Measurements from ENCODE around the gene FGD4.

The FGD4 gene

DNA sequence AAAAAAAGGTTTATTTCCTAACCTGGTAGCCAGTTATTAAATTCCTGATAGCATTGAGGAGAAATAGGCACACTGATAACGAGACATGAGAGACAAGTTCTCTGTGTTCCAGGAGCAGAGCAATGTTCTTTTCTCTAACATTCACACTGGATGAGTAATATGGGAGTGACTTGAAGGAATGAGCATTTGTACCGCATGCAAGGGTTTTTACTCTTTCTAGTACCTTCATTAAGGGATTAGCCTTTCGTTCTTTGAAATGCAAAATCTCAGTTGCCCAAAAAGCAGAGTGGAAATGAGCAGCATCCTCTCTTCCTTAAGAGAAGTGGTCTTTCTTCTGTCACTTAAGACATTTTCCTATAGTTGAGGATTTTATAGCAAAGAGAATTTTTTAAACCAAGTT, 54.7 kb downstream of the FGD4 start:
- in situ Hi-C loops (cut with MboI; ENCODE audit: low sequenced_read_pairs) = loop anchor here (25.0 kb wide), 1 partner anchor 208 kb away; no protein-coding TSS in a partner anchor

DNA sequence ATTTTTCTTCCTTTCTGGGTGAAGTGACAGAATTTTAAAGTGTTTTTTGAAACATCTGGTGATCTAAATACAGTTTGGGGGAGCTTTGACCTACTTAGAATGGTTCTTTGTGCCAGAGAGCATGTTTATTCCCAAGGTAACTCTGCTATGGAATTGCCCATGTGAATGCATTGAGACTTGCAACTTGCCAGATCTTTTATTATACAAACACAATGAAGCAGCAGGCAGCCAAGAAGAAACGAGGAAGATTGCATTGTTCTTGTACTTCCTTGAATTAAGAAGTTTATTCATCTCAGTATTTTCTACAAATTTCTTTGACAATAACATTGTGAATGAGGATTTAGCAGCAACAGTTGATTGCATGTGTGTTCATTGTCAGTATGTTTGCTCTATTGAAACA, 55.5 kb downstream of the FGD4 start:
- in situ Hi-C loops (cut with MboI; ENCODE audit: low sequenced_read_pairs) = loop anchor here (25.0 kb wide), 1 partner anchor 207 kb away; no protein-coding TSS in a partner anchor

DNA sequence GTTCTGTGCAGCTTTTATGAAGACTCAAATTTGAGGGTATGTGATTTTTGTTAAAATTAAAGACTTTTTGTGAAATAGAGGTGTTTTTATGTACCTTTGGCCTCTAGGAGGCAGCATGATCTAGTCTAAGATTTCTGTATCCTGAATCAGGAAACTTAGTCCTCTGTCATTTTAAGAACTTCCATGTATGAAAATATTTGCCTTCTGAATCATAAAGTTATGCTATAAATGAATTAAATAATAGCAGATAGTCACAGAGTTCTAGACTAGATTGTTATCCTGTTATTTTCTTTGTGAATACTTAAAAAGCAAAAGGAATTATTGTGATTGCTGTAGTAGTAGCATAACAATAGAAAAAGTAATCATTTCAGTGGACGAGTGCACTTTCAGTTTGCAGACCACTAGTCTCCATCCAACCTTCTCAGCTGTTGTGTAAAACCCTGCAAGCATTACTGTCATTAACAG, 56.3 kb downstream of the FGD4 start:
- in situ Hi-C loops (cut with MboI; ENCODE audit: low sequenced_read_pairs) = loop anchor here (25.0 kb wide), 1 partner anchor 207 kb away; no protein-coding TSS in a partner anchor

DNA sequence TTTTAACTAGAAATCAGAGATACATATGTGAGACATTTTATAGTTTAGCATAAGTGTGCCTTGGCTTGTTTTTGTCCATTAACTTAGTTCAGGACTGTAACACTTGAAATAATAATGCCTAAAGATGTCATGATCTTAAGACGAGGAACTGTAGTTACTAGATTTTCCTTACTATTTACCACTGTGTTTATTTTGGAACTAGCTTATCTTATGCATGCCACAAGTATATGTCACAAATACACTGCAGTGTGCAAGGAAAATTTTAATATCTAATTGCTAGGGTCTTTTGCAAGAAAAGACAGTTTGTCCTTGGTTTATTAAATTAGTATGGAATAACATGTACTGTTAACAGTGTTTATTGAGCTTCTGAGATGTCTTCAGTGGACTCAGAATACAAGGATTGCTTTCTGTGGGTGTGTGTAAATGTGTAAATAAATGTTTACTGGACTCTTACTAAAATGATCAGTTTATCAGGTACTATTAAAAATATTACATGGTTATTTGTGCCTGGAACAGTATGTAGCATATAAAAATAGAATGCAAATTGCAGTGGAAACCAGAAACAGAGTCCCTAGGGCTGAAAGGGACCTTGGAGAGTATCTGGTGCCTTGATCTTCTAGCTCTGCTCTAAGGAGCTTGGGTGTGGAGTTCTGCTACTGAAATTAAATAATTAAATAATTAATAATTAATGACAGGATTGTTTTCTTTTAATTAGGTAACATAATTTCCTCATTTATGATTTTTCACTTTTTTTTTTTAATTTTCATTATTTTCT, 58.1 kb downstream of the FGD4 start:
- in situ Hi-C loops (cut with MboI; ENCODE audit: low sequenced_read_pairs) = loop anchor here (25.0 kb wide), 1 partner anchor 205 kb away; no protein-coding TSS in a partner anchor

DNA sequence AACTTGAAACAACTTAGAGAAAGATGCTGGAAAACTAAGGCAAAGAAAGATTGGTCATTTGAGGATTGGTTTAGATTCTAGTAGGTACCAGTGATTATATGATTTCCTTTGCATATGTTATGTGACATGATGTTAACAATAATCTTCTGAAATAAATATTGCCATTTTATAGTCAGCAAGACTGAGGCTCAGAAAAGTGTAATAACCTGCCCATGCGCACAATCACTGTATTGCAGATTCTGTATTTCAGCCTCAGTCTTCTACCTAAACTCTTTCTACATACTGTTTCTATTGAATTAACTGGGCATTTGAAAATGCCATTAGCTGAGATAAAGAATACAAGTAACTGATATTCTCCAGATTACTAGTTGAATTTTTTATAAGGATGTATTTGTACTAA, 61.3 kb downstream of the FGD4 start:
- in situ Hi-C loops (cut with MboI; ENCODE audit: low sequenced_read_pairs) = loop anchor here (25.0 kb wide), 1 partner anchor 202 kb away; no protein-coding TSS in a partner anchor

DNA sequence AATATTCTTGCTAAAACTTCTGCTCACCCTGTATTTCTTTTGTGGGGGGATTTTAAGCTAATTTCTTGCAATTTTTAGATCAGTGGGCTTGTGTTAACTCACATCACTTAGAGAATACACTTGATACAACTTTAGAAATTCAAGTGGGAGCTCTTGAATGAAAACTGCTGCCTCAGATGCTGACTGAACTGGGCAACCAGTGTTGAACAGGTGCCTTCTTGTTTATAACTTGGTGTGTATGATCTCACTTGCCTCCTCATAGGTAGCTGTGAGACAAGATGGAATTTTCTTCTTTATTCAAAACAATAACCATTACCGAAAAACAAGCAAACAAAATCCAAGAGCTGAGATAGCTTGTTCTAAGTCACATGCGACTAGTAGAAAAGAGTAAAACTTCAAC, 63.5 kb downstream of the FGD4 start:
- in situ Hi-C loops (cut with MboI; ENCODE audit: low sequenced_read_pairs) = loop anchor here (25.0 kb wide), 1 partner anchor 199 kb away; no protein-coding TSS in a partner anchor

DNA sequence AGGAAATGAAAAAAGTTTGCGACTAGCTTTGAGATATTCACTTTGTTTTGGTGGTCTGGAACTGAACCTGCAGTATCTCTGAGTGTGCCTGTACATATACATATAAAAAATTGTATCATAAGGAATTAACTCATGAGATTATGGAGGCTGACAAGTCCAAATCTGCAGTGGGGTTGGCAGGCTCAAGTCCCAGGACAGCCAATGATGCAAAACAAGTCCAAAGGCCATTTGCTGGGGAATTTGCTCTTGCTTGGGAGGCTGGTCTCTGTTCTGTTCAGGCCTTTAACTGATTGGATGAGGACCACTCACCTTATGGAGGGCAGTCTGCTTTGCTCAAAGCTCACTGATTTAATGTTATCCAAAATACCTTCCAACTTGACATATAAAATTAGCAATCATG, 66.8 kb downstream of the FGD4 start:
- in situ Hi-C loops (cut with MboI; ENCODE audit: low sequenced_read_pairs) = loop anchor here (25.0 kb wide), 1 partner anchor 196 kb away; no protein-coding TSS in a partner anchor

DNA sequence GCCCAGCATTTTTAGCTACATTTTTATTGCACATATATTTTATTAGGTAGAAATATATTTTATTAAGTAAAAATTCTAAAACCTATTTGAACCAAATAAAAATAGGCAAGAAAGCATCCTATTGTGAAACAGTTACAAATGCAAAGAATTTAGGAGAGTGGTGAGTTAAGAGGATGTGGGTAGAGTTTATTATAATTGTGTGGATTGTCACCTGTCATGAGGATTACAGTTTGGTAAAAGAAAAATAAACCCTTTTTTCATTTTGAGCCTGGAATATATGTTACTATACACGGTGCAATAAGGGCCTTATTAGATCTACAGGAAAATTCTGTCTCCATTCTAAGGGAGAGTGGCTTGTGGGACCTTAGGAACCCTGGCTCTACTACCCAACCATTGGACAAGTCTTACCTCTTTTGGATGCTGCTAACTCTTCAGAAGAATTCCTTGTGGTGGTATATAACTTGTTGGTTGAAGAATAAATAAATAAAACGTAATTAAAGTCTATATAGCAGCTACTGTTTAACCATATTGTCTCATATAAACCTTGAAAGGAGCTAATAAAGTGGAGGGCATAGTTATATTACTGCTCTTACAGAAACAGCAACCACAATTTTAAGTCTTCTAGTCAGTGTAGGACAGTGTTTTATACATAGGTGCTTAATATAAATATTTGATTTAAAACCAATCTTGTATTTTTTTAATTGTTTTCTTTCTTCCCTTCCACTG, 67.8 kb downstream of the FGD4 start:
- in situ Hi-C loops (cut with MboI; ENCODE audit: low sequenced_read_pairs) = loop anchor here (25.0 kb wide), 1 partner anchor 195 kb away; no protein-coding TSS in a partner anchor

DNA sequence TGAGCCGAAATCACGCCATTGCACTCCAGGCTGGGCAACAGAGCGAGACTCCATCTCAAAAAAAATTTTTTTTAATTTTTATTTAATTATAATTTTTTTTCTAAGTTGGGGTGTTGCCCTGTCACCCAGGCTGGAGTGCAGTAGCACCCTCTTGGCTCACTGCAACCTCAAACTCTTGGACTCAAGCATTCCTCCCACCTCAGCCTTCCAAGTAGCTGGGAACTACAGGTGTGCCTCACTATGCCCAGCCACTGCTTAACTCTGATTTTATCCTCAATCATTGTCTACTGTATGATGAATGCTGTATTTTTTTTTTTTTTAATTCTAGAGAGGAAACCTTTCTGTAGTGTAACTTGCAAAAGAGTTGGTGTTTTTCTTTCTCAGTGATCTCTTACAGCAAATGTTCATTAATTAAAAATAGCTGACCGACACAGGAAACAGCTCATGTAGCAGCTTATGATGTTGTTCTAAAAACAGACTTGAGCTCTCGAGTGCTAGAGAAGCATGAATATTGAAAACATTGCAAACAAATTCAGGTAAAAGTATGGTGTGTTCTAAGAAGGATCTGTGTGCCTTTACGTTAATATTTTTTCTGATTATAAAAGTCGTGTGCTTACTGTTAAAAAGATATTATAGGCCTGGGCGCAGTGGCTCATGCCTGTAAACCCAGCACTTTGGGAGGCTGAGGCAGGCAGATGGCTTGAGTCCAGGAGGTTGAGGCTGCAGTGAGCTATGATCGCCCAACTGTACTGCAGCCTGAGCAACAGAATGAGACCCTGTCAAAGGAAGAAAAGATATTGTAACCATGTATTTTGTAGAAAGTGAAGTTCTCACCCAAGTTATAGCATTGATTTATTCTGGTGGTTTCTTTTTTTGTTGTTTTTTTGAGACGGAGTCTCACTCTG, 68.9 kb downstream of the FGD4 start:
- in situ Hi-C loops (cut with MboI; ENCODE audit: low sequenced_read_pairs) = loop anchor here (25.0 kb wide), 1 partner anchor 194 kb away; no protein-coding TSS in a partner anchor

DNA sequence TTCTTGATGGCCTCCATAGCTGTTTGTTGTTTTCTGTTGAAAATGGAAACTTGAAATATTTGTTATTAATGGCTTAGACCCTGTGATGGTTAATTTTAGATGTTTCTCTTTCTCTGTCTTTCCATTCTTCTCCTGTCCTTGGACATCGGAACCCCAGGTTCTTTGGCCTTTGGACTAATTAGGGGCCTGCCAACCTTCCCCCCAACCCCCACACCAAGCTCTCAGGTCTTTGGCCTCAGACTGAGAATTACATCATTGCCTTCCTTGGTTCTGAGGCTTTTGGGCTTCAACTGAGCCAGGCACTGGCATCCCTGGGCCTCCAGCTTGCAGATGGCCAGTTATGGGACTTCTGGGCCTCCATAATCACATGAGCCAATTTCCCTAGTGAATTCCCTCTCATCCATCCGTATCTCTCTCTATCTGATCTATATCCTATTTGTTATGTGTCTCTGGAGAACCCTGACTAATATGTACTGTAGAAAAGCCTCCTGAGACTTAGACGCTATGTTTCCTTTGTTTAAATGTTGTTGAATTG, 71.6 kb downstream of the FGD4 start:
- in situ Hi-C loops (cut with MboI; ENCODE audit: low sequenced_read_pairs) = loop anchor here (25.0 kb wide), 1 partner anchor 191 kb away; no protein-coding TSS in a partner anchor

DNA sequence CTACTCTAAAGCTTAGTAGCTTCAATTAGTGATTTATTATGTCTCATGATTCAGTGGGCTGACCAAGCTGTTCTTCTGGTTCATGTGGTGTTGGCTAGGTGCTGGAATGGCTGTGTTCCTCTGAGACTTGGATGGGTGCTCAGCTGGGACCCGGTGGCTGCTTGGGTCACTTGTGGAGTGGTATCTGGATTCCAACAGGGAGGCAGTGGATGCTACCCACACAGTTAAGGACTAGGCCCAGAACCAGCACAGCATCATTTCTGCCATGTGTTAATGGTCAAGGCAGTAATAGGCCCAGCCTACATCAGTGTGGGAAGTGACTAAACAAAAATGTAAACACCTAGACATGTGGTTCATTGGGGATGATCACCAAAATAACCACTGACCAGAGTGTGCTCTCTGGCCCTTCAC, 72.2 kb downstream of the FGD4 start:
- in situ Hi-C loops (cut with MboI; ENCODE audit: low sequenced_read_pairs) = loop anchor here (25.0 kb wide), 1 partner anchor 191 kb away; no protein-coding TSS in a partner anchor

DNA sequence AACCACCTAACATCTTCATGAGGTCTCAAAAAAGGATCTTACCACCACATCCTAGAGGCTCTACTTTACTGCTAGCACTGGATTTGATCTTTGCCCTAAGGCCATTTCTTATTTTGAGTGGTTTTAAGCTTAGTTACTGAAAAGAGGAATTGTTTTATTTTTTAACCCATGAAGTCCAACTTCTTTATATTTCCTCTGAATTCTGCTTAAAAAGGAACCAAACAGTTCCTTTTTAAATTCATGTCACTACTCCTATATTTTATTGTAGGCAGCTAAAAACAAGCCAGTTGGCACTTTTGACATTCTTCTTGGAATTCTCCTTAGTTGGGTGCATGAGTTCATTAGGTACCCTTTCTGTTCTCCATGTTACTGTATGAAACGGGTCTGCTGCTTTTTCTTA, 76.4 kb downstream of the FGD4 start:
- in situ Hi-C loops (cut with MboI; ENCODE audit: low sequenced_read_pairs) = no loop called here

DNA sequence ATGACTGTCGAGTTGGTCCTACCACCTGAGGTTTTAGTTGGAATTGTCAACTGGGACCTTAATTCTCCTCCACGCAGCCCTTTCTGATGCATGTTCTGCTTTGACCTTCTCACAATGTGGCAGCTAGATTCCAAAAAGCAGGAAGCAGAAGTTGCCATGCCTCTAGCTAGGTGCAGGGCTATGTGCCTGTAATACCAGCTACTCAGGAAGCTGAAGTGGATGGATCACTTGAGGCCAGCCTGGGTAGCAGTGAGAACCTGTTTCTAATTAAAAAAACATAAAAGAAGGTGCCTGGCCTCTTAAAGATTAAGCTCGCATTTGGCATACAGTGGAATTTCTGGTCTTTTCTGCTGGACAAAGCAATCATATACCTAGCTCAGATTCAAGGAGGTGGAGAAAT, 77.1 kb downstream of the FGD4 start:
- in situ Hi-C loops (cut with MboI; ENCODE audit: low sequenced_read_pairs) = no loop called here

DNA sequence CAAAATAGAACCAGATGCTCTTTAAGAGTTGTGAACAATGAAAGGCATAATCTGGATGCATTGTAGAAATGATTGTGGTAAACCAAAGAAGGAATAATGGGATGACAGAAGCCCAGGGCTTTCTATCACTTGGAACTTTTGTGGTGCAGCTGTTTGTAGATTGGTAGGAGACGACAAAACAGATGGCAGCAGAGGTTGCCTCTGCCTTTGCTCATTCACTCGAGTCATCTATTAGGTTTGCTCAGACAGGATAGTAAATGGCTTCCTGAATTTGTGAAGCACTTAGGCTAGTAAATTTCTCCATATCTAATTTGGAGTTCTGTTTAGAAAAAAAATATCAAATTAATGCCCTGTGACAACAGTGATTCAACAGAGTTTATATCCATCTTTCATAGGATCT, 78.4 kb downstream of the FGD4 start:
- in situ Hi-C loops (cut with MboI; ENCODE audit: low sequenced_read_pairs) = no loop called here

DNA sequence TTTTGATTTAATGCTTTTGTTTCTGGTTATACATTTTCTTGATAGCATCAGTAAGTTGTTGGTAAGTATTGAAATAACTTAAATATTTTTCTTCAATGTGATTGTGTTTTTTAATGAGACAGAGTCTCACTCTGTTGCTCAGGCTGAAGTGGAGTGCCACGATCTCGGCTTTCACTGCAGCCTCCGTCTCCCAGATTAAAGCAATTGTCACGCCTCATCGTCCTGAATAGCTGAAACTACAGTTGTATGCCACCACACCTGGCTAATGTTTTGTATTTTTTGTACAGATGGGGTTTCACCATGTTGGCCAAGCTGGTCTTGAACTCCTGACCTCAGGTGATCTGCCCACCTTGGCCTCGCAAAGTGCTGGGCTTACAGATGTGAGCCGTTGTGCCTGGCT, 78.8 kb downstream of the FGD4 start:
- in situ Hi-C loops (cut with MboI; ENCODE audit: low sequenced_read_pairs) = no loop called here

DNA sequence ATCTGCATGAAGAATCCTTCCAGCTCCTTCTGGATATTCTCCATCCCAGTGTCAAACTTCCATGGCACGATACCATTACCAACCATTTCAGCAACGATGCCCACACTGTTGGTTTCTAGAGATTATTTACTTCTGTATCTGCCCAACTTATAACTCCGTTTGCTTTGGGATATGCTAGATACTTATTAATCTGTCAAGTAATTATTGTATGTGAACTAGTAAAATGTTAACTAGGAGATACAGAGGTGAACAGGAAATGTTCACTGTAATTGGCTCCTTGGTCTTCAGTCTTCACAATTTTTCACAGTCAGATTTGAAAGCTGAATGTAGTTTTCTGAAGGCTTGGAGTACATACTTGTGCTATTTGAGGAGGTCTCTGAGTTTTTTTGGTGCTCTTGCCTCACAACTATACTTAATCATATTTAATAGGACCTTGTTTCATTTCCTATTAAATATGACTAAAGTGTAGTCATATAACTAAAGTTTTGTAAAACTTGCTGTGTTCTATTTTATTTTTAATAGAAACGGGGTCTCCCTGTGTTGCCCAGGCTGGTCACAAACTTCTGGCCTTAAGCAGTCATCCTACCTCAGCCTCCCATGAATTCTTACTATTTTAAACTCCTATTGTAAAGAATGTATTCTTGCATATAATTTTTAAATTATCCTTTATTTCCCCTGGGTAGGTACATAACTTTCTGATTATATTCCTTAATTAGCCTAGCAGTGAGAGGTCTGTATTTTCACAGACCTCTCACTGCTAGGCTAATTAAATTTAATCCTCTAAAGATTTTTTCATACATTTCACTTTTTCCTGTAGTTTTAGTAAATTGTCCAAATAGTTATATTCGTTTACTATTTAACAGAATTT, 79.7 kb downstream of the FGD4 start:
- in situ Hi-C loops (cut with MboI; ENCODE audit: low sequenced_read_pairs) = no loop called here

DNA sequence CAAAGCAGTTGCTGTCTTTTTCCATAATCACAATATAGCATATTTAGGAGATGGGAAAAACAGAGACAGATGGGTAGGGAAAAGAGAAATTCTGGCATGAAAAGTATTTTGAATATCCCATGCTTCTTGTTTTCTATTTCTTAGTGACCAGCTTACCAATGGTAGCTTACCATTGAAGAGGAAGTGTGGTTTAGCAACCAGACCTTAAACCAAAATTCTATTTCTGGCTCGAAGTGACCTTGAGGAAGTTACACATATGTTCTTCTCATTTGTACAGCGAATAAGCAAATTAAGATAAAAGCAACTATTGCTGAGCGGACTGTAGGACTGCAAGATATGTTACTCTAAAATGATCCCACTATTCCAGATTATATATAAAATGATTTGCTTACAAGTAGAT, 82.9 kb downstream of the FGD4 start:
- in situ Hi-C loops (cut with MboI; ENCODE audit: low sequenced_read_pairs) = no loop called here

DNA sequence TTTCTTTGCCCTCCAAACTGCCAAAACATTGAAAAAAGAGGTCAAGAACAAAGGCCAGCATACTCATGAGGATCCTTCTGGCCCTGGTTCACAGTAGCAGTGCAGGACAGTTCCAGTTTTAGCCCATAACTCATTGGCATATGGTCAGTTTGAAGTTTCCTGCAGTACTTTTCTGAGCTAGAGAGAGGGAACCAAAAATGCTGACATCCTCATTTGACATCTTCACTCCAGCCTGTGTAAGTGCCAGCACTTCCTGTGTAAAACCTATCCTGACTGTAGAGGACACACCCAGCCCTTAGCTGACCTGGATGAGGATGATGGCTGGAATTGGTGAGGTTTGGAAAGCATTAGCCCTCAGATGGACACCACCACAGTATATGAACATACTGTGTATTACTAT, 84.1 kb downstream of the FGD4 start:
- in situ Hi-C loops (cut with MboI; ENCODE audit: low sequenced_read_pairs) = no loop called here

DNA sequence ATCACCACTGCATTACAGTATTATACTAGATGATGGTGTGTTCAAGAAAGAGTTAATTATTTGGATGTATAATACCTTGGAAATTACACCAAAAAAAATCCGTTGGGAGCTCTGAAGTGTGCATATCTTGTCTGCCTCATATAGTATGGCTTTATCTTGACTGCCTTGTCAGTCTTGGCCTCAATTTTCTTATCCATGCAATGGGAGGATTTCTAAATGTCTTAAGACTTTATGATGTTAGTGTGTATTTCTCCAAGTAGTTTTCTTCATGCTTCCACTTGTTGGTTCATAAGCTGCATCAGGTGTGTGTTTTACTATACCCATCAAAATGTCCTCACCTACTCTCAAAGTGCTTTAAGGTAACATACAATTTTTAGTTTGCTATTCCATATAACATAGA, 84.6 kb downstream of the FGD4 start:
- in situ Hi-C loops (cut with MboI; ENCODE audit: low sequenced_read_pairs) = no loop called here

All from HL-60/S4 treated with retinoic acid at 250 ng/mL for 4 days and 3 days (cell line).